ENCODE data around the gene SSBP3. TPM values are rescaled to one million over a fixed set of nuclear protein-coding genes. Genes with fewer than 3 reads are reported as not detected.

SSBP3 gene
- total and polyA plus RNA-seq, 9 of the 15 experiments (the other 6 are each of a cell fraction or from before 2014, with no cell fraction given) = 8.7 to 108 (median 33.8) TPM

DNA sequence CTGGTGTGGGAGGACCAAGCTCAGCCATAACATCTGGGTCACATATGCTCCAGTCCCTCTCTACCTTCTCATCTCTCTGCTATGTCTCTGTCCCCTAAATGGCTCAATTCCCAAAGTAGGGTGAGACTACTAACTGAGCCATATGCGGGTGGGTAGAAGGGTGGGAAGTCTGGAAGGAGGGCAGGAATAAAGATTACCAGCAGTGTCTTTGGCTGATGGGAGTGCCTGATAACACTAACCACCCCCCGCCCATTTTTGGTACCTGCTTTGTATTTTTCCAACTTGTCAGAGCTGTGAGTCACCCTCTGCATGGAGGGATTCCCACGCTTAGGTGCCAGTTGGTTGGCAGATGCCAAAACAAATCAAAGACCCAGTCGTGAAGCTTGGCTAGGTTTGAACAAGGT lies 14.9 kb upstream of the SSBP3 start (continued):
- TF ChIP-seq, protein P1, sequence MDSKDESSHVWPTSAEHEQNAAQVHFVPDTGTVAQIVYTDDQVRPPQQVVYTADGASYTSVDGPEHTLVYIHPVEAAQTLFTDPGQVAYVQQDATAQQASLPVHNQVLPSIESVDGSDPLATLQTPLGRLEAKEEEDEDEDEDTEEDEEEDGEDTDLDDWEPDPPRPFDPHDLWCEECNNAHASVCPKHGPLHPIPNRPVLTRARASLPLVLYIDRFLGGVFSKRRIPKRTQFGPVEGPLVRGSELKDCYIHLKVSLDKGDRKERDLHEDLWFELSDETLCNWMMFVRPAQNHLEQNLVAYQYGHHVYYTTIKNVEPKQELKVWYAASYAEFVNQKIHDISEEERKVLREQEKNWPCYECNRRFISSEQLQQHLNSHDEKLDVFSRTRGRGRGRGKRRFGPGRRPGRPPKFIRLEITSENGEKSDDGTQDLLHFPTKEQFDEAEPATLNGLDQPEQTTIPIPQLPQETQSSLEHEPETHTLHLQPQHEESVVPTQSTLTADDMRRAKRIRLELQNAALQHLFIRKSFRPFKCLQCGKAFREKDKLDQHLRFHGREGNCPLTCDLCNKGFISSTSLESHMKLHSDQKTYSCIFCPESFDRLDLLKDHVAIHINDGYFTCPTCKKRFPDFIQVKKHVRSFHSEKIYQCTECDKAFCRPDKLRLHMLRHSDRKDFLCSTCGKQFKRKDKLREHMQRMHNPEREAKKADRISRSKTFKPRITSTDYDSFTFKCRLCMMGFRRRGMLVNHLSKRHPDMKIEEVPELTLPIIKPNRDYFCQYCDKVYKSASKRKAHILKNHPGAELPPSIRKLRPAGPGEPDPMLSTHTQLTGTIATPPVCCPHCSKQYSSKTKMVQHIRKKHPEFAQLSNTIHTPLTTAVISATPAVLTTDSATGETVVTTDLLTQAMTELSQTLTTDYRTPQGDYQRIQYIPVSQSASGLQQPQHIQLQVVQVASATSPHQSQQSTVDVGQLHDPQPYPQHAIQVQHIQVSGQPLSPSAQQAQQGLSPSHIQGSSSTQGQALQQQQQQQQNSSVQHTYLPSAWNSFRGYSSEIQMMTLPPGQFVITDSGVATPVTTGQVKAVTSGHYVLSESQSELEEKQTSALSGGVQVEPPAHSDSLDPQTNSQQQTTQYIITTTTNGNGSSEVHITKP (IDR thresholded peaks at IDR 0.05; ENCODE audit: partially characterized antibody) = peak; percentile 96
- TF ChIP-seq THRA (IDR thresholded peaks at IDR 0.05) (no peak), TCFL5 (CRISPR knock-in tag; conservative IDR thresholded peaks at IDR 0.05) (no peak), PTTG1 (tag; IDR thresholded peaks at IDR 0.05; ENCODE audit: low read depth) (no peak), ARID1B (IDR thresholded peaks at IDR 0.05) (peak; percentile 45; the same call in 1 of the 2 replicates), HSF4 (CRISPR knock-in tag; IDR thresholded peaks at IDR 0.05; ENCODE audit: borderline replicate concordance) (no peak), ZC3H8 (IDR thresholded peaks at IDR 0.05) (no peak), ZNF668 (CRISPR knock-in tag; IDR thresholded peaks at IDR 0.05) (no peak), CXXC5 (CRISPR knock-in tag; IDR thresholded peaks at IDR 0.05) (no peak), HNRNPK (IDR thresholded peaks at IDR 0.05; ENCODE audit: low read depth, low read length, poor library complexity, severe bottlenecking) (no peak), SPI1 (IDR thresholded peaks at IDR 0.05; ENCODE audit: borderline replicate concordance, low read depth, low read length) (no peak), TCF7L2 (IDR thresholded peaks at IDR 0.05; ENCODE audit: low read depth, low read length) (peak; percentile 70; the same call in 1 of the 2 replicates), HDAC1 (IDR thresholded peaks at IDR 0.05) (no peak), SP1 (CRISPR knock-in tag; IDR thresholded peaks at IDR 0.05) (no peak), ZNF24 (IDR thresholded peaks at IDR 0.05) (no peak), ZNF184 (CRISPR knock-in tag; IDR thresholded peaks at IDR 0.05) (no peak)
- TF ChIP-seq, protein P2, sequence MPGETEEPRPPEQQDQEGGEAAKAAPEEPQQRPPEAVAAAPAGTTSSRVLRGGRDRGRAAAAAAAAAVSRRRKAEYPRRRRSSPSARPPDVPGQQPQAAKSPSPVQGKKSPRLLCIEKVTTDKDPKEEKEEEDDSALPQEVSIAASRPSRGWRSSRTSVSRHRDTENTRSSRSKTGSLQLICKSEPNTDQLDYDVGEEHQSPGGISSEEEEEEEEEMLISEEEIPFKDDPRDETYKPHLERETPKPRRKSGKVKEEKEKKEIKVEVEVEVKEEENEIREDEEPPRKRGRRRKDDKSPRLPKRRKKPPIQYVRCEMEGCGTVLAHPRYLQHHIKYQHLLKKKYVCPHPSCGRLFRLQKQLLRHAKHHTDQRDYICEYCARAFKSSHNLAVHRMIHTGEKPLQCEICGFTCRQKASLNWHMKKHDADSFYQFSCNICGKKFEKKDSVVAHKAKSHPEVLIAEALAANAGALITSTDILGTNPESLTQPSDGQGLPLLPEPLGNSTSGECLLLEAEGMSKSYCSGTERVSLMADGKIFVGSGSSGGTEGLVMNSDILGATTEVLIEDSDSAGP (CRISPR knock-in tag; IDR thresholded peaks at IDR 0.05) = no peak
- TF ChIP-seq, protein P3, sequence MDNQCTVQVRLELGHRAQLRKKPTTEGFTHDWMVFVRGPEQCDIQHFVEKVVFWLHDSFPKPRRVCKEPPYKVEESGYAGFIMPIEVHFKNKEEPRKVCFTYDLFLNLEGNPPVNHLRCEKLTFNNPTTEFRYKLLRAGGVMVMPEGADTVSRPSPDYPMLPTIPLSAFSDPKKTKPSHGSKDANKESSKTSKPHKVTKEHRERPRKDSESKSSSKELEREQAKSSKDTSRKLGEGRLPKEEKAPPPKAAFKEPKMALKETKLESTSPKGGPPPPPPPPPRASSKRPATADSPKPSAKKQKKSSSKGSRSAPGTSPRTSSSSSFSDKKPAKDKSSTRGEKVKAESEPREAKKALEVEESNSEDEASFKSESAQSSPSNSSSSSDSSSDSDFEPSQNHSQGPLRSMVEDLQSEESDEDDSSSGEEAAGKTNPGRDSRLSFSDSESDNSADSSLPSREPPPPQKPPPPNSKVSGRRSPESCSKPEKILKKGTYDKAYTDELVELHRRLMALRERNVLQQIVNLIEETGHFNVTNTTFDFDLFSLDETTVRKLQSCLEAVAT (IDR thresholded peaks at IDR 0.05) = no peak
